ENCODE results near the gene CCDC179. TPM values are rescaled to one million over a fixed set of nuclear protein-coding genes. Genes with fewer than 3 reads are reported as not detected.
A peak's percentile ranks its signal among the peaks of the same experiment; 100 is the strongest.

The CCDC179 gene
- total RNA-seq, 1 experiment from 2014 or later, result not detected

DNA sequence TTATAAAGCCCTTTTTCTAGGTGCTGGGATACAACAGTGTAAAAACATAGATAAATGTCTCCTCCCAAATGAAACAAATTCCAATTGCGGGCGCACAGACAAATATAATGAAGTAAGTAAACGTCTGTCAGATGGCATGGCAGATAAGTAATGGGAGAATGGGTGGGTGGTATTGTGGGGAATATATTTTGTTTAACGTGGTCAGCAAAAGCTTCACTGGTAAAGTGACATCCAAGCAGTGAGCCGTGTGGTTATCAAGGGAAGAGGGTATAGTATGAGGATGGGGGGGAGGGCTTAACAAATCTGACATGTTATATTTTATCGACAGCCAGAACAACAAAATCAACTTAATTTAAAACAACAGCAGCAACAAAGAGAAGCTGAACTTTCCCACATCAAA is 31.9 kb downstream of the CCDC179 start:
- H3K79me1 ChIP-seq (ENCODE audit: insufficient read depth, low read depth, low read length, poor library complexity, severe bottlenecking), result no peaks in the 10 kb centered on the region
- no peaks in the 10 kb centered on the region for H3K79me2 ChIP-seq (ENCODE audit: insufficient read depth, low read length)
- no peaks in the 10 kb centered on the region for H3K4me1 ChIP-seq (ENCODE audit: insufficient read depth, low read length)
- DNase-seq, result no peak
- no peak overlapping the region for H2AFZ ChIP-seq (ENCODE audit: low read length)
- H2AK5ac ChIP-seq (ENCODE audit: insufficient read length, low read length), result no peak overlapping the region
- no peaks in the 10 kb centered on the region for H3K9me3 ChIP-seq (ENCODE audit: control insufficient read depth, low read depth, low read length)
- Mint-ChIP-seq H3K27me3 (ENCODE audit: low read depth) (peaks cover 14% of the 10 kb centered on the region), H3K4me1 (peaks cover 13 to 26% of the 10 kb centered on the region in 2 experiments), H3K4me3 (peak overlapping the region; percentile 85 to 93), H3K9me3 (no peaks in the 10 kb centered on the region), H3K36me3 (ENCODE audit: insufficient read depth in 1 of 3, low read depth in 3 of 3) (no peaks in the 10 kb centered on the region), H3K27ac (no peak overlapping the region)
- H4K20me1 ChIP-seq (ENCODE audit: control insufficient read depth, insufficient read depth, insufficient read length), result no peaks in the 10 kb centered on the region
- no peaks in the 10 kb centered on the region for H3K27me3 ChIP-seq (ENCODE audit: insufficient read depth, low read length)
- no peak overlapping the region for H2BK5ac ChIP-seq (ENCODE audit: insufficient read length, low read length)
- no peak overlapping the region for H4K5ac ChIP-seq (ENCODE audit: insufficient read length, low read depth, low read length)
- no peak overlapping the region for H3K27ac ChIP-seq (ENCODE audit: insufficient read length, low read depth, low read length)
- no peak overlapping the region for H2BK12ac ChIP-seq (ENCODE audit: insufficient read length, low read depth, low read length)
- TF ChIP-seq, protein P1, sequence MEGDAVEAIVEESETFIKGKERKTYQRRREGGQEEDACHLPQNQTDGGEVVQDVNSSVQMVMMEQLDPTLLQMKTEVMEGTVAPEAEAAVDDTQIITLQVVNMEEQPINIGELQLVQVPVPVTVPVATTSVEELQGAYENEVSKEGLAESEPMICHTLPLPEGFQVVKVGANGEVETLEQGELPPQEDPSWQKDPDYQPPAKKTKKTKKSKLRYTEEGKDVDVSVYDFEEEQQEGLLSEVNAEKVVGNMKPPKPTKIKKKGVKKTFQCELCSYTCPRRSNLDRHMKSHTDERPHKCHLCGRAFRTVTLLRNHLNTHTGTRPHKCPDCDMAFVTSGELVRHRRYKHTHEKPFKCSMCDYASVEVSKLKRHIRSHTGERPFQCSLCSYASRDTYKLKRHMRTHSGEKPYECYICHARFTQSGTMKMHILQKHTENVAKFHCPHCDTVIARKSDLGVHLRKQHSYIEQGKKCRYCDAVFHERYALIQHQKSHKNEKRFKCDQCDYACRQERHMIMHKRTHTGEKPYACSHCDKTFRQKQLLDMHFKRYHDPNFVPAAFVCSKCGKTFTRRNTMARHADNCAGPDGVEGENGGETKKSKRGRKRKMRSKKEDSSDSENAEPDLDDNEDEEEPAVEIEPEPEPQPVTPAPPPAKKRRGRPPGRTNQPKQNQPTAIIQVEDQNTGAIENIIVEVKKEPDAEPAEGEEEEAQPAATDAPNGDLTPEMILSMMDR (conservative IDR thresholded peaks at IDR 0.05), result no peak
- H3T11ph ChIP-seq (ENCODE audit: low read length), result no peak overlapping the region
- no peak overlapping the region for H3K9ac ChIP-seq (ENCODE audit: extremely low read depth, insufficient read length, low read length)
- no peak overlapping the region for H3K18ac ChIP-seq (ENCODE audit: insufficient read length, low read depth, low read length)
- H3K23ac ChIP-seq (ENCODE audit: insufficient read length, low read depth, low read length), result no peak overlapping the region
- WGBS (ENCODE audit: extremely low coverage, insufficient read length, low lambda C conversion rate), result no CpG with 5 or more reads among the region's 6 CpGs
- H4K91ac ChIP-seq (ENCODE audit: insufficient read length, low read depth, low read length), result no peak overlapping the region
- no peak overlapping the region for H2BK15ac ChIP-seq (ENCODE audit: low read depth, low read length)
- H2BK120ac ChIP-seq (ENCODE audit: low read depth, low read length, poor library complexity, severe bottlenecking), result no peak overlapping the region
- H3K56ac ChIP-seq (ENCODE audit: insufficient read length, low read depth, low read length), result no peak overlapping the region
- peaks cover 3% of the 10 kb centered on the region for H3K23me2 ChIP-seq (ENCODE audit: insufficient read length, low read depth, low read length, poor library complexity, severe bottlenecking)
- no peak overlapping the region for H2BK20ac ChIP-seq (ENCODE audit: low read depth, low read length, poor library complexity, severe bottlenecking)
- no peak overlapping the region for H3K4me2 ChIP-seq (ENCODE audit: insufficient read depth, insufficient read length, low read length)
- no peak overlapping the region for H3K14ac ChIP-seq (ENCODE audit: insufficient read depth, low read length)
- H4K8ac ChIP-seq (replicated peaks; ENCODE audit: insufficient read length, low read depth, low read length), result no peak overlapping the region
- H3K4ac ChIP-seq (ENCODE audit: low read depth, low read length), result no peak overlapping the region
